HEK293 (cell line): Measurements from ENCODE around the gene FAR1.
"Not testable (repeated sequence)": the region's sequence is repeated elsewhere in the genome, so short reads cannot be mapped to it uniquely, and the experiment has no call there.

Source experiments
- CTCF ChIA-PET: fragments of 350-600 bp; formaldehyde crosslinking; extraction: SDS; loops from one replicate; lab custom pipeline; 2021; ENCODE audit warnings: antibody characterized with exemption; lab: Yijun Ruan, JAX
- POLR2A ChIA-PET: fragments of 300-600 bp; formaldehyde crosslinking; extraction: SDS; loops from one replicate; lab custom pipeline; 2020; ENCODE audit warnings: antibody characterized with exemption, inconsistent platforms; lab: Yijun Ruan, JAX
- H3K27ac ChIP-seq: fragments of 200-500 bp; sonication (Bioruptor generic); 2 replicates; pipeline ENCODE4 v1.5.1; 2014; ENCODE audit warnings: low read depth, low read length, control low read depth, inconsistent platforms; ENCODE audit errors: extremely low read depth
- H3K36me3 ChIP-seq, 2 experiments: fragments of 200-500 bp in 1 of 2; sonication (Bioruptor generic) in 1 of 2; 1 replicate in 1 of 2; 2 replicates in 1 of 2; pipeline ENCODE4 v1.5.1; 2014 to 2017; ENCODE audit warnings: inconsistent platforms in 2 of 2, low read length in 2 of 2; ENCODE audit not compliant: control insufficient read depth in 2 of 2, insufficient read depth in 1 of 2
- H3K4me1 ChIP-seq: fragments of 200-500 bp; sonication (Bioruptor generic); 2 replicates; pipeline ENCODE4 v1.5.1; 2014; ENCODE audit warnings: mild to moderate bottlenecking, low read length, inconsistent platforms; ENCODE audit not compliant: control insufficient read depth, insufficient read depth
- H3K4me3 ChIP-seq: 2 replicates; pipeline ENCODE4 v1.5.1; 2011; ENCODE audit warnings: low read depth, mild to moderate bottlenecking, control low read depth, low read length, moderate library complexity
- H3K9me3 ChIP-seq: fragments of 200-500 bp; sonication (Bioruptor generic); 2 replicates; pipeline ENCODE4 v1.5.1; 2014; ENCODE audit warnings: low read depth, low read length, inconsistent platforms; ENCODE audit not compliant: control insufficient read depth, insufficient read depth
- GLI4 ChIP-seq: fragments of 450-650 bp; formaldehyde crosslinking; IDR thresholded peaks from 2 replicates; pipeline ENCODE4 v1.5.1; 2016; ENCODE audit warnings: missing biosample characterization, missing genetic modification characterization
- KLF7 ChIP-seq: fragments of 450-650 bp; formaldehyde crosslinking; IDR thresholded peaks from 2 replicates; pipeline ENCODE4 v1.5.1; 2016; ENCODE audit warnings: missing biosample characterization, missing genetic modification characterization, borderline replicate concordance
- MYNN ChIP-seq: fragments of 450-650 bp; formaldehyde crosslinking; IDR thresholded peaks from 2 replicates; pipeline ENCODE4 v1.5.1; 2016; ENCODE audit warnings: missing biosample characterization, missing genetic modification characterization, borderline replicate concordance
- SCRT2 ChIP-seq: fragments of 450-650 bp; formaldehyde crosslinking; IDR thresholded peaks from 2 replicates; pipeline ENCODE4 v1.5.1; 2016; ENCODE audit warnings: missing biosample characterization, missing genetic modification characterization
- YY1 ChIP-seq: fragments of 450-650 bp; formaldehyde crosslinking; IDR thresholded peaks from 2 replicates; pipeline ENCODE4 v1.5.1; 2018; ENCODE audit warnings: missing biosample characterization, missing genetic modification characterization
- ZBTB8A ChIP-seq: fragments of 450-650 bp; formaldehyde crosslinking; IDR thresholded peaks from 2 replicates; pipeline ENCODE4 v1.5.1; 2016; ENCODE audit warnings: missing biosample characterization, missing genetic modification characterization
- ZNF132 ChIP-seq: fragments of 450-650 bp; formaldehyde crosslinking; IDR thresholded peaks from 2 replicates; pipeline ENCODE4 v1.5.1; 2017; ENCODE audit warnings: missing biosample characterization, missing genetic modification characterization, borderline replicate concordance
- ZNF239 ChIP-seq: fragments of 450-650 bp; formaldehyde crosslinking; IDR thresholded peaks from 2 replicates; pipeline ENCODE4 v1.5.1; 2016; ENCODE audit warnings: missing biosample characterization, missing genetic modification characterization
- ZNF292 ChIP-seq: fragments of 450-650 bp; formaldehyde crosslinking; IDR thresholded peaks from 2 replicates; pipeline ENCODE4 v1.5.1; 2016; ENCODE audit warnings: low read depth, missing biosample characterization, missing genetic modification characterization, borderline replicate concordance
- ZNF626 ChIP-seq: fragments of 450-650 bp; sonication (Bioruptor Pico); formaldehyde crosslinking; IDR thresholded peaks from 2 replicates; pipeline ENCODE4 v1.5.1; 2018; ENCODE audit warnings: missing biosample characterization, missing genetic modification characterization, inconsistent platforms
- ZSCAN30 ChIP-seq: fragments of 450-650 bp; IDR thresholded peaks from 2 replicates; pipeline ENCODE4 v1.5.1; 2018; ENCODE audit warnings: missing biosample characterization, mild to moderate bottlenecking, missing genetic modification characterization, moderate library complexity
- TF ChIP-seq, protein P1 (sequence below): fragments of 450-650 bp; formaldehyde crosslinking; IDR thresholded peaks from 2 replicates; pipeline ENCODE4 v1.5.1; 2016; ENCODE audit warnings: missing biosample characterization, missing genetic modification characterization
- TF ChIP-seq, protein P2 (sequence below): sonication (generic); formaldehyde crosslinking; IDR thresholded peaks from 2 replicates; pipeline ENCODE4 v1.8.1; 2022; ENCODE audit warnings: mild to moderate bottlenecking, moderate library complexity, missing genetic modification reagents
- TF ChIP-seq, protein P3 (sequence below): fragments of 450-650 bp; formaldehyde crosslinking; IDR thresholded peaks from 2 replicates; pipeline ENCODE4 v1.5.1; 2016; ENCODE audit warnings: missing biosample characterization, missing genetic modification characterization
- TF ChIP-seq, protein P4 (sequence below): fragments of 450-650 bp; formaldehyde crosslinking; IDR thresholded peaks from 2 replicates; pipeline ENCODE4 v1.5.1; 2017; ENCODE audit warnings: missing biosample characterization, mild to moderate bottlenecking, missing genetic modification characterization, moderate library complexity
- TF ChIP-seq, protein P5 (sequence below): fragments of 450-650 bp; formaldehyde crosslinking; IDR thresholded peaks from 2 replicates; pipeline ENCODE4 v1.5.1; 2016; ENCODE audit warnings: missing biosample characterization, missing genetic modification characterization

The FAR1 gene

DNA sequence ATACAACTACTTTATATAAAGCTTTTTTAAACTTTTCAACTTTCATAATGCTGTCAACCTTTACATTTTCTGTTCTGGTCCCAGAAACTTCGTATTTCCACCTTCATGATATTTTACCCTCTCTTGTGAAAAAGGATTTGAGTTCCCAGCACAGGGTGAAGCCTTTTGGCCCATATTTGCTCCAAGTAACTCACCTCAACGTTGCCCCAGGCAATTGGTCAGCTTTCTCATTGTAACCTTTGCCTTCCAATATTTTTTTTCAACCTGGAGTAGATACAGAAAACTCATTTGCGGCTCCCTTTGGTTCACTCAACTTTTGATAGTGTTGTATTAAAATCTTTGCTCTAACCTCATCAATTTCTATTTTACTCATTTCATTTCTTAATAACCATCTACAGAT, 21.1 kb upstream of the FAR1 start (continued):
- TF ChIP-seq, protein P1, sequence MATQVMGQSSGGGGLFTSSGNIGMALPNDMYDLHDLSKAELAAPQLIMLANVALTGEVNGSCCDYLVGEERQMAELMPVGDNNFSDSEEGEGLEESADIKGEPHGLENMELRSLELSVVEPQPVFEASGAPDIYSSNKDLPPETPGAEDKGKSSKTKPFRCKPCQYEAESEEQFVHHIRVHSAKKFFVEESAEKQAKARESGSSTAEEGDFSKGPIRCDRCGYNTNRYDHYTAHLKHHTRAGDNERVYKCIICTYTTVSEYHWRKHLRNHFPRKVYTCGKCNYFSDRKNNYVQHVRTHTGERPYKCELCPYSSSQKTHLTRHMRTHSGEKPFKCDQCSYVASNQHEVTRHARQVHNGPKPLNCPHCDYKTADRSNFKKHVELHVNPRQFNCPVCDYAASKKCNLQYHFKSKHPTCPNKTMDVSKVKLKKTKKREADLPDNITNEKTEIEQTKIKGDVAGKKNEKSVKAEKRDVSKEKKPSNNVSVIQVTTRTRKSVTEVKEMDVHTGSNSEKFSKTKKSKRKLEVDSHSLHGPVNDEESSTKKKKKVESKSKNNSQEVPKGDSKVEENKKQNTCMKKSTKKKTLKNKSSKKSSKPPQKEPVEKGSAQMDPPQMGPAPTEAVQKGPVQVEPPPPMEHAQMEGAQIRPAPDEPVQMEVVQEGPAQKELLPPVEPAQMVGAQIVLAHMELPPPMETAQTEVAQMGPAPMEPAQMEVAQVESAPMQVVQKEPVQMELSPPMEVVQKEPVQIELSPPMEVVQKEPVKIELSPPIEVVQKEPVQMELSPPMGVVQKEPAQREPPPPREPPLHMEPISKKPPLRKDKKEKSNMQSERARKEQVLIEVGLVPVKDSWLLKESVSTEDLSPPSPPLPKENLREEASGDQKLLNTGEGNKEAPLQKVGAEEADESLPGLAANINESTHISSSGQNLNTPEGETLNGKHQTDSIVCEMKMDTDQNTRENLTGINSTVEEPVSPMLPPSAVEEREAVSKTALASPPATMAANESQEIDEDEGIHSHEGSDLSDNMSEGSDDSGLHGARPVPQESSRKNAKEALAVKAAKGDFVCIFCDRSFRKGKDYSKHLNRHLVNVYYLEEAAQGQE (tag by site-specific recombination), result no peak
- TF ChIP-seq GLI4 (tag by site-specific recombination), result no peak
- TF ChIP-seq YY1 (tag by site-specific recombination), result no peak
- TF ChIP-seq, protein P2, sequence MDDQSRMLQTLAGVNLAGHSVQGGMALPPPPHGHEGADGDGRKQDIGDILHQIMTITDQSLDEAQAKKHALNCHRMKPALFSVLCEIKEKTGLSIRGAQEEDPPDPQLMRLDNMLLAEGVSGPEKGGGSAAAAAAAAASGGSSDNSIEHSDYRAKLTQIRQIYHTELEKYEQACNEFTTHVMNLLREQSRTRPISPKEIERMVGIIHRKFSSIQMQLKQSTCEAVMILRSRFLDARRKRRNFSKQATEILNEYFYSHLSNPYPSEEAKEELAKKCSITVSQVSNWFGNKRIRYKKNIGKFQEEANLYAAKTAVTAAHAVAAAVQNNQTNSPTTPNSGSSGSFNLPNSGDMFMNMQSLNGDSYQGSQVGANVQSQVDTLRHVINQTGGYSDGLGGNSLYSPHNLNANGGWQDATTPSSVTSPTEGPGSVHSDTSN (CRISPR knock-in tag), result no peak
- TF ChIP-seq, protein P3, sequence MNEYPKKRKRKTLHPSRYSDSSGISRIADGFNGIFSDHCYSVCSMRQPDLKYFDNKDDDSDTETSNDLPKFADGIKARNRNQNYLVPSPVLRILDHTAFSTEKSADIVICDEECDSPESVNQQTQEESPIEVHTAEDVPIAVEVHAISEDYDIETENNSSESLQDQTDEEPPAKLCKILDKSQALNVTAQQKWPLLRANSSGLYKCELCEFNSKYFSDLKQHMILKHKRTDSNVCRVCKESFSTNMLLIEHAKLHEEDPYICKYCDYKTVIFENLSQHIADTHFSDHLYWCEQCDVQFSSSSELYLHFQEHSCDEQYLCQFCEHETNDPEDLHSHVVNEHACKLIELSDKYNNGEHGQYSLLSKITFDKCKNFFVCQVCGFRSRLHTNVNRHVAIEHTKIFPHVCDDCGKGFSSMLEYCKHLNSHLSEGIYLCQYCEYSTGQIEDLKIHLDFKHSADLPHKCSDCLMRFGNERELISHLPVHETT (tag by site-specific recombination), result no peak
- TF ChIP-seq ZSCAN30, result no peak
- TF ChIP-seq ZBTB8A (tag by site-specific recombination), result no peak
- no peak for TF ChIP-seq KLF7 (tag by site-specific recombination)
- TF ChIP-seq ZNF239 (tag by site-specific recombination), result no peak

DNA sequence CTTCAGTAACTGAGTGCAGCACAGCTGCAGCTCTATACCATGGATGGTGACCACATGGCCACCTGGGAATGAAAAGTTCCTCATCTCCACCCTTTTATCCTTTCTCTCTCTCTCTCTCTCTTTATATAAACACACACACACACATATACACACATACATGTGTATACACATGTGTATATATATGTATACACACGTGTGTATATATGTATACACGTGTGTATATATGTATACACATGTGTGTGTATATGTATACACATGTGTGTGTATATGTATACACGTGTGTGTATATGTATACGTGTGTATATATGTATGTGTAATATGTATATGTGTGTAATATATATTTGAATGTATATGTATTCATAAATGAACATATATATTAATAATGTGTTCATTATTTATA, 18.8 kb upstream of the FAR1 start:
- ChIA-PET CTCF (no interaction called here), POLR2A (no interaction called here)
- no peak overlapping the region for H3K4me3 ChIP-seq
- no peaks in the 10 kb centered on the region for H3K9me3 ChIP-seq
- H3K27ac ChIP-seq, result no peak overlapping the region
- TF ChIP-seq ZNF626 (no peak), ZNF132 (tag by site-specific recombination) (no peak), SCRT2 (tag by site-specific recombination) (no peak), ZNF292 (no peak), MYNN (tag by site-specific recombination) (no peak)
- TF ChIP-seq, protein P4, sequence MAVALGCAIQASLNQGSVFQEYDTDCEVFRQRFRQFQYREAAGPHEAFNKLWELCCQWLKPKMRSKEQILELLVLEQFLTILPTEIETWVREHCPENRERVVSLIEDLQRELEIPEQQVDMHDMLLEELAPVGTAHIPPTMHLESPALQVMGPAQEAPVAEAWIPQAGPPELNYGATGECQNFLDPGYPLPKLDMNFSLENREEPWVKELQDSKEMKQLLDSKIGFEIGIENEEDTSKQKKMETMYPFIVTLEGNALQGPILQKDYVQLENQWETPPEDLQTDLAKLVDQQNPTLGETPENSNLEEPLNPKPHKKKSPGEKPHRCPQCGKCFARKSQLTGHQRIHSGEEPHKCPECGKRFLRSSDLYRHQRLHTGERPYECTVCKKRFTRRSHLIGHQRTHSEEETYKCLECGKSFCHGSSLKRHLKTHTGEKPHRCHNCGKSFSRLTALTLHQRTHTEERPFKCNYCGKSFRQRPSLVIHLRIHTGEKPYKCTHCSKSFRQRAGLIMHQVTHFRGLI (tag by site-specific recombination), result no peak
- TF ChIP-seq, protein P5, sequence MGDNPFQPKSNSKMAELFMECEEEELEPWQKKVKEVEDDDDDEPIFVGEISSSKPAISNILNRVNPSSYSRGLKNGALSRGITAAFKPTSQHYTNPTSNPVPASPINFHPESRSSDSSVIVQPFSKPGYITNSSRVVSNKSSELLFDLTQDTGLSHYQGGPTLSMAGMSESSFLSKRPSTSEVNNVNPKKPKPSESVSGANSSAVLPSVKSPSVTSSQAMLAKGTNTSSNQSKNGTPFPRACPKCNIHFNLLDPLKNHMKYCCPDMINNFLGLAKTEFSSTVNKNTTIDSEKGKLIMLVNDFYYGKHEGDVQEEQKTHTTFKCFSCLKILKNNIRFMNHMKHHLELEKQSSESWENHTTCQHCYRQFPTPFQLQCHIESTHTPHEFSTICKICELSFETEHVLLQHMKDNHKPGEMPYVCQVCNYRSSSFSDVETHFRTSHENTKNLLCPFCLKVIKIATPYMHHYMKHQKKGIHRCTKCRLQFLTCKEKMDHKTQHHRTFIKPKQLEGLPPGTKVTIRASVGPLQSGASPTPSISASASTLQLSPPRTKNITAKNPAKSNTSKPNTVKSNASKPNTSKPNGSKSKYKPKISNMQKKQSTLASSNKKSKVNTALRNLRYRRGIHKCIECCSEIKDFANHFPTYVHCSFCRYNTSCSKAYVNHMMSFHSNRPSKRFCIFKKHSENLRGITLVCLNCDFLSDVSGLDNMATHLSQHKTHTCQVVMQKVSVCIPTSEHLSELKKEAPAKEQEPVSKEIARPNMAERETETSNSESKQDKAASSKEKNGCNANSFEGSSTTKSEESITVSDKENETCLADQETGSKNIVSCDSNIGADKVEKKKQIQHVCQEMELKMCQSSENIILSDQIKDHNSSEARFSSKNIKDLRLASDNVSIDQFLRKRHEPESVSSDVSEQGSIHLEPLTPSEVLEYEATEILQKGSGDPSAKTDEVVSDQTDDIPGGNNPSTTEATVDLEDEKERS (tag by site-specific recombination), result no peak
- H3K4me1 ChIP-seq, result no peaks in the 10 kb centered on the region
- no peaks in the 10 kb centered on the region for H3K36me3 ChIP-seq

DNA sequence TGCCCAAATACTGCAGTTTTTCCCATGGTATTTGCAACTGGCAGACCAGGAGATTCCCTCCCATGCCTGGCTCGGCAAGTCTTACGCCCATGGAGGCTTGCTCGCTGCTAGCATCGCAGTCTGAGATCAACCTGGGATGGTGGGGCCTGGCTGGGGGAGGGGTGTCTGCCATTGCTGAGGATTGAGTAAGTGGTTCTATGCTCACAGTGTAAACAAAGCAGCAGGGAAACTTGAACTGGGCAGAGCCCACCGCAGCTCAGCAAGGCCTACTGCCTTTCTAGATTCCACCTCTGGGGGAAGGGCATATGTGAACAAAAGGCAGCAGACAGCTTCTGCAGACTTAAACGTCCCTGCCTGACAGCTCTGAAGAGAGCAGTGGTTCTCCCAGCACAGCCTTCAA, 17.0 kb upstream of the FAR1 start:
- H3K36me3 ChIP-seq, H3K4me3 ChIP-seq, H3K9me3 ChIP-seq, POLR2A ChIA-PET, H3K4me1 ChIP-seq, CTCF ChIA-PET, H3K27ac ChIP-seq: not testable (repeated sequence)
